ENCODE data around the gene KCP. TPM values are rescaled to one million over a fixed set of nuclear protein-coding genes. Genes with fewer than 3 reads are reported as not detected.
A peak's percentile ranks its signal among the peaks of the same experiment; 100 is the strongest.

KCP gene
- total RNA-seq, 2 experiments from 2014 or later = 0.11 TPM; not detected in 1

DNA sequence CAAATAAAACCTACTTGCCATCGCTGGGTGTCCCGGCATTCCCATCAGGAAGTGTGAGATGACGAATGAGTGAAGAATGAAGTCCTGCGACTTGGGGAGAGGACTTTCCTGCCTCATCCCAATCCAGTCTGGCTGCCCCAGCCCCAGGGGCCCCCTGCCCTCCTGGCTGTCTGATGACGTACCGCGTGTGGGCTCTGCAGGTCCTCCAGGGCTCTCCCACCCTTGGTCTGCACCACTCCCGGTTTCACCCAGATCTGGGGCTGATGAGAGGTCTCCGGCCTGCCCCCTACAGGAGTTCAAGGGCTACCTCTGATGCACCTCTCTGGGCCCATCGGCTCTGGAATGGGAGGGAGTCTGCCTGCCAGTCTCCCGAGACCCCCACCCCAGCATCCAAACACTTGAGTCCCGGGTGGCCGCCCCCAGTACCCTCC lies 38.1 kb downstream of the KCP start:
- H3K27me3 Mint-ChIP-seq = no peaks in the 10 kb centered on the region
- no peaks in the 10 kb centered on the region for H3K9me3 ChIP-seq (ENCODE audit: control insufficient read depth in 1 of 2, insufficient read depth in 1 of 2, low read length in 2 of 2)
- peaks cover 6% of the 10 kb centered on the region for H3K4me1 Mint-ChIP-seq (ENCODE audit: low read depth)
- no peak overlapping the region for H3K4me3 ChIP-seq (ENCODE audit: low read length)
- no peaks in the 10 kb centered on the region for H3K36me3 Mint-ChIP-seq (ENCODE audit: low read depth)
- peaks cover 14% of the 10 kb centered on the region for H3K4me1 ChIP-seq (ENCODE audit: insufficient read depth, low read length)
- H3K4me3 Mint-ChIP-seq = no peak overlapping the region
- H3K27me3 ChIP-seq (ENCODE audit: control insufficient read depth in 1 of 2, insufficient read depth in 2 of 2, low read length in 2 of 2) = peaks cover 4 to 5% of the 10 kb centered on the region in 2 experiments
- CTCF ChIA-PET = no interaction called here
- H3K9me3 Mint-ChIP-seq = no peaks in the 10 kb centered on the region
- no peaks in the 10 kb centered on the region for H3K36me3 ChIP-seq (ENCODE audit: insufficient read depth, low read length)
- TF ChIP-seq, protein P1, sequence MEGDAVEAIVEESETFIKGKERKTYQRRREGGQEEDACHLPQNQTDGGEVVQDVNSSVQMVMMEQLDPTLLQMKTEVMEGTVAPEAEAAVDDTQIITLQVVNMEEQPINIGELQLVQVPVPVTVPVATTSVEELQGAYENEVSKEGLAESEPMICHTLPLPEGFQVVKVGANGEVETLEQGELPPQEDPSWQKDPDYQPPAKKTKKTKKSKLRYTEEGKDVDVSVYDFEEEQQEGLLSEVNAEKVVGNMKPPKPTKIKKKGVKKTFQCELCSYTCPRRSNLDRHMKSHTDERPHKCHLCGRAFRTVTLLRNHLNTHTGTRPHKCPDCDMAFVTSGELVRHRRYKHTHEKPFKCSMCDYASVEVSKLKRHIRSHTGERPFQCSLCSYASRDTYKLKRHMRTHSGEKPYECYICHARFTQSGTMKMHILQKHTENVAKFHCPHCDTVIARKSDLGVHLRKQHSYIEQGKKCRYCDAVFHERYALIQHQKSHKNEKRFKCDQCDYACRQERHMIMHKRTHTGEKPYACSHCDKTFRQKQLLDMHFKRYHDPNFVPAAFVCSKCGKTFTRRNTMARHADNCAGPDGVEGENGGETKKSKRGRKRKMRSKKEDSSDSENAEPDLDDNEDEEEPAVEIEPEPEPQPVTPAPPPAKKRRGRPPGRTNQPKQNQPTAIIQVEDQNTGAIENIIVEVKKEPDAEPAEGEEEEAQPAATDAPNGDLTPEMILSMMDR (IDR thresholded peaks at IDR 0.05) = no peak
- intact Hi-C loops (cut with DNase I, micrococcal nuclease) = no loop called here
- H3K27ac Mint-ChIP-seq = no peak overlapping the region
- POLR2A ChIA-PET = no interaction called here
- no peak overlapping the region for H3K27ac ChIP-seq (ENCODE audit: low read depth in 1 of 2, low read length in 2 of 2)
- ATAC-seq (ENCODE audit: poor library complexity) = no peak
- DNase-seq = no peak

DNA sequence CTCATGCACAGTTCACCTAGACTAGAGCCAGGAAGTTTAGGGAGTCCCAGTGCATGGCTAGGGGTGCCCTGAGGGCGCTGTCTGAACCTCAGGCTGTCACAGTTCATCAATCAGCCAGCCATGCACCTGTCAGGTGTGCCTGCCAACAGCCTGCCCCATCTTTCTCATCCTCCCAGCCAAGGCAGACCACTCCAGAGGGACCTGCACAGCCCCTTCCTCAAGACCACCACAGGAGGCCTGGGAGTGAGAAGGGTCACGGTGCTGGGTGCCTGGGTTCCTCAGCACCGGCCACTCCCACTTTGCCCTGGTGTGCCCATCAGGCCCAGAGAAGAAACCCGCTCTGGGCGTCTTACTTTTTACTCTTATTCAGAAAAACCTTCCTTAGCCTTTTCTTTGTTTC lies 39.5 kb downstream of the KCP start:
- Histone ChIP-seq H3K27me3 (ENCODE audit: control insufficient read depth in 1 of 2, insufficient read depth in 2 of 2, low read length in 2 of 2) (peaks cover 4 to 5% of the 10 kb centered on the region in 2 experiments), H3K4me3 (ENCODE audit: low read length) (no peak overlapping the region), H3K36me3 (ENCODE audit: insufficient read depth, low read length) (no peaks in the 10 kb centered on the region), H3K4me1 (ENCODE audit: insufficient read depth, low read length) (peaks cover 14% of the 10 kb centered on the region), H3K9me3 (ENCODE audit: control insufficient read depth in 1 of 2, insufficient read depth in 1 of 2, low read length in 2 of 2) (no peaks in the 10 kb centered on the region), H3K27ac (ENCODE audit: low read depth in 1 of 2, low read length in 2 of 2) (no peak overlapping the region)
- intact Hi-C loops (cut with DNase I, micrococcal nuclease) = no loop called here
- Mint-ChIP-seq H3K9me3 (no peaks in the 10 kb centered on the region), H3K27me3 (no peaks in the 10 kb centered on the region), H3K4me3 (peak overlapping the region; percentile 86), H3K27ac (no peak overlapping the region), H3K4me1 (ENCODE audit: low read depth) (peaks cover 14% of the 10 kb centered on the region), H3K36me3 (ENCODE audit: low read depth) (no peaks in the 10 kb centered on the region)
- DNase-seq = no peak
- ATAC-seq (ENCODE audit: poor library complexity) = no peak
- TF ChIP-seq, protein P1 (IDR thresholded peaks at IDR 0.05) = no peak
- CTCF ChIA-PET = interaction anchor here (0.6 to 2.7 kb wide), 2 partner anchors 12 to 602 kb away, joined by 3 to 11 read pairs; no protein-coding TSS in a partner anchor
- POLR2A ChIA-PET = no interaction called here

GRCh38 chr7:128869944-128870285 lies 40.6 kb downstream of the KCP start:
- Histone ChIP-seq H3K9me3 (ENCODE audit: control insufficient read depth in 1 of 2, insufficient read depth in 1 of 2, low read length in 2 of 2) (no peaks in the 10 kb centered on the region), H3K4me1 (ENCODE audit: insufficient read depth, low read length) (peaks cover 17% of the 10 kb centered on the region), H3K27me3 (ENCODE audit: control insufficient read depth in 1 of 2, insufficient read depth in 2 of 2, low read length in 2 of 2) (peaks cover 4 to 5% of the 10 kb centered on the region in 2 experiments), H3K4me3 (ENCODE audit: low read length) (peak overlapping the region; percentile 20), H3K36me3 (ENCODE audit: insufficient read depth, low read length) (peaks cover 11% of the 10 kb centered on the region), H3K27ac (ENCODE audit: low read depth in 1 of 2, low read length in 2 of 2) (no peak overlapping the region)
- Mint-ChIP-seq H3K9me3 (no peaks in the 10 kb centered on the region), H3K36me3 (ENCODE audit: low read depth) (peaks cover 8% of the 10 kb centered on the region), H3K4me1 (ENCODE audit: low read depth) (peaks cover 23% of the 10 kb centered on the region), H3K4me3 (peak overlapping the region; percentile 86), H3K27ac (no peak overlapping the region), H3K27me3 (no peaks in the 10 kb centered on the region)
- CTCF ChIA-PET = interaction anchor here (2.7 kb wide), 1 partner anchor 14 kb away, joined by 11 read pairs; no protein-coding TSS in a partner anchor
- POLR2A ChIA-PET = interaction anchor here (1.8 kb wide), 1 partner anchor 14 kb away, joined by 4 read pairs; no protein-coding TSS in a partner anchor
- peak; percentile 37 for ATAC-seq (ENCODE audit: poor library complexity)
- TF ChIP-seq, protein P1 (IDR thresholded peaks at IDR 0.05) = no peak
- peak in 3 of 14 experiments; percentile 11 to 48 (median 34) for DNase-seq
- intact Hi-C loops (cut with DNase I, micrococcal nuclease) = loop anchor here in 1 of 2 experiments (10.0 kb wide), 1 partner anchor 565 kb away; the partner anchor contains the start of gene STRIP2

Measured in CD4-positive, alpha-beta T cell (primary cell).